ENCODE data around the gene ZNF786. TPM values are rescaled to one million over a fixed set of nuclear protein-coding genes. Genes with fewer than 3 reads are reported as not detected.

Gene ZNF786
- total and polyA plus RNA-seq, 9 of the 15 experiments (the other 6 are each of a cell fraction or from before 2014, with no cell fraction given) = 0.31 to 5.4 (median 3.0) TPM

DNA sequence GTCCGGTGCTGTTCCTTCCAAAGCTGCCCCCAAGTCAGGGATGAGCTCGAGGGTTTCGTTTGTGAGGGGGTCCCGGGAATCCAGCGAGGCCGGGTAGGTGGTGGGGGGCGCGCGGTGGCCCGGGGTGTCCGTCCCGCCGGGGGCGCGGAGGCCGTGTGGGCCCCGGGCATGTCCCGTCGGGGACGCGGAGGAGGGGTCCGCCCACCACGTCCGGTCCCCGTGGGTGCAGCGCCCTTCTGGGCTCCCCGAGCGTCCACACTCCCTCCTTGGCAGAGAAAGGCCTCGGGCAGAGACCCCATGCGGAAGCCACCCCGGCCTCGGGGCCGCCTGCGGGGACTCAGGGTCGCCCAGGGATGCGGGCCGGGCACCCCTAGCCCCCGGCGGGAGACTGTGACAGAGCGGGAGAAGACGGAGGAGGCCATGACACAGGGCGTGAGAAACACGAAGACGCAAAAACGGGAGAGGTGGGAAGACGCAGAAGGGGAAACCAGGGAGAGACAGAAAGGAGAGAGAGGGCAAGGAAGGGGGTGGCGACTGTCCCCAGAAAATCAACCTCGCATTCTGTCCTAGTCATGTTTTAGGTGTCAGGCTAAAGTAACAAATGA is 36.2 kb upstream of the ZNF786 start (continued):
- TF ChIP-seq POU5F1 (IDR thresholded peaks at IDR 0.05; ENCODE audit: borderline replicate concordance, low read depth, low read length, partially characterized antibody) (no peak), ILK (tag; IDR thresholded peaks at IDR 0.05; ENCODE audit: borderline replicate concordance, low read depth) (no peak), NFIX (CRISPR knock-in tag; IDR thresholded peaks at IDR 0.05; ENCODE audit: low read depth) (no peak), ZNF778 (CRISPR knock-in tag; IDR thresholded peaks at IDR 0.05) (no peak), PPARD (CRISPR knock-in tag; IDR thresholded peaks at IDR 0.05) (no peak), ZNF695 (CRISPR knock-in tag; IDR thresholded peaks at IDR 0.05) (no peak), ZBTB7A (IDR thresholded peaks at IDR 0.05; ENCODE audit: borderline replicate concordance, control insufficient read depth, low read depth, low read length) (peak; percentile 85), NFIC (IDR thresholded peaks at IDR 0.05) (peak; percentile 38; the same call in 1 of the 2 replicates), DDX20 (tag; IDR thresholded peaks at IDR 0.05; ENCODE audit: low read depth) (no peak), PHB2 (IDR thresholded peaks at IDR 0.05; ENCODE audit: low read depth) (no peak), CXXC5 (CRISPR knock-in tag; IDR thresholded peaks at IDR 0.05) (no peak; the same call in 1 of the 2 replicates)
- TF ChIP-seq, protein P1, sequence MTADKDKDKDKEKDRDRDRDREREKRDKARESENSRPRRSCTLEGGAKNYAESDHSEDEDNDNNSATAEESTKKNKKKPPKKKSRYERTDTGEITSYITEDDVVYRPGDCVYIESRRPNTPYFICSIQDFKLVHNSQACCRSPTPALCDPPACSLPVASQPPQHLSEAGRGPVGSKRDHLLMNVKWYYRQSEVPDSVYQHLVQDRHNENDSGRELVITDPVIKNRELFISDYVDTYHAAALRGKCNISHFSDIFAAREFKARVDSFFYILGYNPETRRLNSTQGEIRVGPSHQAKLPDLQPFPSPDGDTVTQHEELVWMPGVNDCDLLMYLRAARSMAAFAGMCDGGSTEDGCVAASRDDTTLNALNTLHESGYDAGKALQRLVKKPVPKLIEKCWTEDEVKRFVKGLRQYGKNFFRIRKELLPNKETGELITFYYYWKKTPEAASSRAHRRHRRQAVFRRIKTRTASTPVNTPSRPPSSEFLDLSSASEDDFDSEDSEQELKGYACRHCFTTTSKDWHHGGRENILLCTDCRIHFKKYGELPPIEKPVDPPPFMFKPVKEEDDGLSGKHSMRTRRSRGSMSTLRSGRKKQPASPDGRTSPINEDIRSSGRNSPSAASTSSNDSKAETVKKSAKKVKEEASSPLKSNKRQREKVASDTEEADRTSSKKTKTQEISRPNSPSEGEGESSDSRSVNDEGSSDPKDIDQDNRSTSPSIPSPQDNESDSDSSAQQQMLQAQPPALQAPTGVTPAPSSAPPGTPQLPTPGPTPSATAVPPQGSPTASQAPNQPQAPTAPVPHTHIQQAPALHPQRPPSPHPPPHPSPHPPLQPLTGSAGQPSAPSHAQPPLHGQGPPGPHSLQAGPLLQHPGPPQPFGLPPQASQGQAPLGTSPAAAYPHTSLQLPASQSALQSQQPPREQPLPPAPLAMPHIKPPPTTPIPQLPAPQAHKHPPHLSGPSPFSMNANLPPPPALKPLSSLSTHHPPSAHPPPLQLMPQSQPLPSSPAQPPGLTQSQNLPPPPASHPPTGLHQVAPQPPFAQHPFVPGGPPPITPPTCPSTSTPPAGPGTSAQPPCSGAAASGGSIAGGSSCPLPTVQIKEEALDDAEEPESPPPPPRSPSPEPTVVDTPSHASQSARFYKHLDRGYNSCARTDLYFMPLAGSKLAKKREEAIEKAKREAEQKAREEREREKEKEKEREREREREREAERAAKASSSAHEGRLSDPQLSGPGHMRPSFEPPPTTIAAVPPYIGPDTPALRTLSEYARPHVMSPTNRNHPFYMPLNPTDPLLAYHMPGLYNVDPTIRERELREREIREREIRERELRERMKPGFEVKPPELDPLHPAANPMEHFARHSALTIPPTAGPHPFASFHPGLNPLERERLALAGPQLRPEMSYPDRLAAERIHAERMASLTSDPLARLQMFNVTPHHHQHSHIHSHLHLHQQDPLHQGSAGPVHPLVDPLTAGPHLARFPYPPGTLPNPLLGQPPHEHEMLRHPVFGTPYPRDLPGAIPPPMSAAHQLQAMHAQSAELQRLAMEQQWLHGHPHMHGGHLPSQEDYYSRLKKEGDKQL (CRISPR knock-in tag; IDR thresholded peaks at IDR 0.05; ENCODE audit: borderline replicate concordance) = no peak
- TF ChIP-seq, protein P2, sequence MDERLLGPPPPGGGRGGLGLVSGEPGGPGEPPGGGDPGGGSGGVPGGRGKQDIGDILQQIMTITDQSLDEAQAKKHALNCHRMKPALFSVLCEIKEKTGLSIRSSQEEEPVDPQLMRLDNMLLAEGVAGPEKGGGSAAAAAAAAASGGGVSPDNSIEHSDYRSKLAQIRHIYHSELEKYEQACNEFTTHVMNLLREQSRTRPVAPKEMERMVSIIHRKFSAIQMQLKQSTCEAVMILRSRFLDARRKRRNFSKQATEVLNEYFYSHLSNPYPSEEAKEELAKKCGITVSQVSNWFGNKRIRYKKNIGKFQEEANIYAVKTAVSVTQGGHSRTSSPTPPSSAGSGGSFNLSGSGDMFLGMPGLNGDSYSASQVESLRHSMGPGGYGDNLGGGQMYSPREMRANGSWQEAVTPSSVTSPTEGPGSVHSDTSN (CRISPR knock-in tag; IDR thresholded peaks at IDR 0.05; ENCODE audit: low read depth) = no peak
- TF ChIP-seq, protein P2 (tag; conservative IDR thresholded peaks at IDR 0.05; ENCODE audit: low read depth) = no peak
